Measurements from ENCODE around the gene USF2.
A peak's percentile ranks its signal among the peaks of the same experiment; 100 is the strongest.

Gene USF2

GRCh38 chr19:35265900-35266519, 2.8 kb upstream of the USF2 start:
- no peak for DNase-seq
- H3K27ac ChIP-seq (ENCODE audit: insufficient read depth, low read length, poor library complexity, severe bottlenecking) = no peak overlapping the region
- peaks cover 26% of the 10 kb centered on the region for H3K36me3 ChIP-seq (ENCODE audit: control insufficient read depth, insufficient read depth, low read length)
- H3K4me1 ChIP-seq (ENCODE audit: control insufficient read depth, insufficient read depth, low read length, poor library complexity, severe bottlenecking) = peaks cover 13% of the 10 kb centered on the region
- no peaks in the 10 kb centered on the region for H3K9me3 ChIP-seq (ENCODE audit: control insufficient read depth, low read length)
- H3K4me3 ChIP-seq (ENCODE audit: insufficient read depth, low read depth, low read length, poor library complexity, severe bottlenecking) = no peak overlapping the region
- no peaks in the 10 kb centered on the region for H3K27me3 ChIP-seq (replicated peaks; ENCODE audit: control insufficient read depth, insufficient read depth, low read length, poor library complexity, severe bottlenecking)

- no peaks in the 10 kb centered on the region for H3K9me3 ChIP-seq (ENCODE audit: control insufficient read depth, low read length)
- no peak for DNase-seq
- H3K27ac ChIP-seq (ENCODE audit: insufficient read depth, low read length, poor library complexity, severe bottlenecking) = peak overlapping the region; percentile 80
- peak overlapping the region; percentile 79 for H3K4me3 ChIP-seq (ENCODE audit: insufficient read depth, low read depth, low read length, poor library complexity, severe bottlenecking)
- peaks cover 13% of the 10 kb centered on the region for H3K4me1 ChIP-seq (ENCODE audit: control insufficient read depth, insufficient read depth, low read length, poor library complexity, severe bottlenecking)
- H3K36me3 ChIP-seq (ENCODE audit: control insufficient read depth, insufficient read depth, low read length) = peaks cover 33% of the 10 kb centered on the region
- no peaks in the 10 kb centered on the region for H3K27me3 ChIP-seq (replicated peaks; ENCODE audit: control insufficient read depth, insufficient read depth, low read length, poor library complexity, severe bottlenecking)
Observed at GRCh38 chr19:35266520-35267352, 2.0 kb upstream of the USF2 start.

- Histone ChIP-seq H3K4me1 (ENCODE audit: control insufficient read depth, insufficient read depth, low read length, poor library complexity, severe bottlenecking) (peaks cover 13% of the 10 kb centered on the region), H3K27ac (ENCODE audit: insufficient read depth, low read length, poor library complexity, severe bottlenecking) (peak overlapping the region; percentile 80)
Observed at GRCh38 chr19:35267353-35267817, 1.4 kb upstream of the USF2 start.

GRCh38 chr19:35267818-35268535, 785 bp upstream of the USF2 start:
- H3K9me3 ChIP-seq (ENCODE audit: control insufficient read depth, low read length) = no peaks in the 10 kb centered on the region
- peak; percentile 52 to 61 (median 60) for DNase-seq
- H3K27ac ChIP-seq (ENCODE audit: insufficient read depth, low read length, poor library complexity, severe bottlenecking) = peak overlapping the region; percentile 80
- no peaks in the 10 kb centered on the region for H3K27me3 ChIP-seq (replicated peaks; ENCODE audit: control insufficient read depth, insufficient read depth, low read length, poor library complexity, severe bottlenecking)
- peaks cover 13% of the 10 kb centered on the region for H3K4me1 ChIP-seq (ENCODE audit: control insufficient read depth, insufficient read depth, low read length, poor library complexity, severe bottlenecking)
- H3K4me3 ChIP-seq (ENCODE audit: insufficient read depth, low read depth, low read length, poor library complexity, severe bottlenecking) = peak overlapping the region; percentile 79
- H3K36me3 ChIP-seq (ENCODE audit: control insufficient read depth, insufficient read depth, low read length) = peaks cover 30% of the 10 kb centered on the region

More at GRCh38 chr19:35267353-35267817, 1.4 kb upstream of the USF2 start:
- Histone ChIP-seq H3K9me3 (ENCODE audit: control insufficient read depth, low read length) (no peaks in the 10 kb centered on the region), H3K4me3 (ENCODE audit: insufficient read depth, low read depth, low read length, poor library complexity, severe bottlenecking) (peak overlapping the region; percentile 79), H3K36me3 (ENCODE audit: control insufficient read depth, insufficient read depth, low read length) (peaks cover 34% of the 10 kb centered on the region), H3K27me3 (replicated peaks; ENCODE audit: control insufficient read depth, insufficient read depth, low read length, poor library complexity, severe bottlenecking) (no peaks in the 10 kb centered on the region)
- DNase-seq = peak in 1 of 3 donors; percentile 5

- Histone ChIP-seq H3K36me3 (ENCODE audit: control insufficient read depth, insufficient read depth, low read length) (peaks cover 28% of the 10 kb centered on the region), H3K27me3 (replicated peaks; ENCODE audit: control insufficient read depth, insufficient read depth, low read length, poor library complexity, severe bottlenecking) (no peaks in the 10 kb centered on the region), H3K4me3 (ENCODE audit: insufficient read depth, low read depth, low read length, poor library complexity, severe bottlenecking) (peak overlapping the region; percentile 44), H3K4me1 (ENCODE audit: control insufficient read depth, insufficient read depth, low read length, poor library complexity, severe bottlenecking) (peaks cover 13% of the 10 kb centered on the region), H3K27ac (ENCODE audit: insufficient read depth, low read length, poor library complexity, severe bottlenecking) (peak overlapping the region; percentile 71), H3K9me3 (ENCODE audit: control insufficient read depth, low read length) (no peaks in the 10 kb centered on the region)
- DNase-seq = peak; percentile 47 to 68 (median 48)
Observed at GRCh38 chr19:35269438-35270117, 816 bp downstream of the USF2 start.

- Histone ChIP-seq H3K4me1 (ENCODE audit: control insufficient read depth, insufficient read depth, low read length, poor library complexity, severe bottlenecking) (peaks cover 13% of the 10 kb centered on the region), H3K27ac (ENCODE audit: insufficient read depth, low read length, poor library complexity, severe bottlenecking) (peak overlapping the region; percentile 71), H3K4me3 (ENCODE audit: insufficient read depth, low read depth, low read length, poor library complexity, severe bottlenecking) (no peak overlapping the region), H3K9me3 (ENCODE audit: control insufficient read depth, low read length) (no peaks in the 10 kb centered on the region), H3K27me3 (replicated peaks; ENCODE audit: control insufficient read depth, insufficient read depth, low read length, poor library complexity, severe bottlenecking) (no peaks in the 10 kb centered on the region), H3K36me3 (ENCODE audit: control insufficient read depth, insufficient read depth, low read length) (peaks cover 26% of the 10 kb centered on the region)
- DNase-seq = no peak
Observed at GRCh38 chr19:35270381-35270811, 1.6 kb downstream of the USF2 start.

- no peak for DNase-seq
- Histone ChIP-seq H3K27me3 (replicated peaks; ENCODE audit: control insufficient read depth, insufficient read depth, low read length, poor library complexity, severe bottlenecking) (no peaks in the 10 kb centered on the region), H3K27ac (ENCODE audit: insufficient read depth, low read length, poor library complexity, severe bottlenecking) (no peak overlapping the region), H3K36me3 (ENCODE audit: control insufficient read depth, insufficient read depth, low read length) (peaks cover 35% of the 10 kb centered on the region), H3K9me3 (ENCODE audit: control insufficient read depth, low read length) (no peaks in the 10 kb centered on the region), H3K4me1 (ENCODE audit: control insufficient read depth, insufficient read depth, low read length, poor library complexity, severe bottlenecking) (peaks cover 13% of the 10 kb centered on the region), H3K4me3 (ENCODE audit: insufficient read depth, low read depth, low read length, poor library complexity, severe bottlenecking) (no peak overlapping the region)
Observed at GRCh38 chr19:35271546-35271945, 2.8 kb downstream of the USF2 start.

- no peaks in the 10 kb centered on the region for H3K27me3 ChIP-seq (replicated peaks; ENCODE audit: control insufficient read depth, insufficient read depth, low read length, poor library complexity, severe bottlenecking)
- peaks cover 41% of the 10 kb centered on the region for H3K36me3 ChIP-seq (ENCODE audit: control insufficient read depth, insufficient read depth, low read length)
Observed at GRCh38 chr19:35272122-35272719, 3.5 kb downstream of the USF2 start.

GRCh38 chr19:35272954-35273649, 4.3 kb downstream of the USF2 start:
- DNase-seq = no peak
- Histone ChIP-seq H3K4me1 (ENCODE audit: control insufficient read depth, insufficient read depth, low read length, poor library complexity, severe bottlenecking) (peaks cover 7% of the 10 kb centered on the region), H3K36me3 (ENCODE audit: control insufficient read depth, insufficient read depth, low read length) (peaks cover 44% of the 10 kb centered on the region), H3K27me3 (replicated peaks; ENCODE audit: control insufficient read depth, insufficient read depth, low read length, poor library complexity, severe bottlenecking) (no peaks in the 10 kb centered on the region), H3K9me3 (ENCODE audit: control insufficient read depth, low read length) (no peaks in the 10 kb centered on the region), H3K4me3 (ENCODE audit: insufficient read depth, low read depth, low read length, poor library complexity, severe bottlenecking) (no peak overlapping the region), H3K27ac (ENCODE audit: insufficient read depth, low read length, poor library complexity, severe bottlenecking) (no peak overlapping the region)

More at GRCh38 chr19:35272122-35272719, 3.5 kb downstream of the USF2 start:
- Histone ChIP-seq H3K27ac (ENCODE audit: insufficient read depth, low read length, poor library complexity, severe bottlenecking) (no peak overlapping the region), H3K4me1 (ENCODE audit: control insufficient read depth, insufficient read depth, low read length, poor library complexity, severe bottlenecking) (peaks cover 8% of the 10 kb centered on the region), H3K4me3 (ENCODE audit: insufficient read depth, low read depth, low read length, poor library complexity, severe bottlenecking) (no peak overlapping the region), H3K9me3 (ENCODE audit: control insufficient read depth, low read length) (no peaks in the 10 kb centered on the region)
- DNase-seq = no peak
